HG03432 (cell line): ENCODE data around the gene ABCD2.
"Not testable (repeated sequence)": the region's sequence is repeated elsewhere in the genome, so short reads cannot be mapped to it uniquely, and the experiment has no call there.

Experiments
- ATAC-seq: cut with Tn5 transposase; IDR thresholded peaks from one replicate; pipeline ENCODE4 v1.9.1; 2021; ENCODE audit warnings: mild to moderate bottlenecking, moderate library complexity; ENCODE audit not compliant: unreplicated experiment

ABCD2 gene

DNA sequence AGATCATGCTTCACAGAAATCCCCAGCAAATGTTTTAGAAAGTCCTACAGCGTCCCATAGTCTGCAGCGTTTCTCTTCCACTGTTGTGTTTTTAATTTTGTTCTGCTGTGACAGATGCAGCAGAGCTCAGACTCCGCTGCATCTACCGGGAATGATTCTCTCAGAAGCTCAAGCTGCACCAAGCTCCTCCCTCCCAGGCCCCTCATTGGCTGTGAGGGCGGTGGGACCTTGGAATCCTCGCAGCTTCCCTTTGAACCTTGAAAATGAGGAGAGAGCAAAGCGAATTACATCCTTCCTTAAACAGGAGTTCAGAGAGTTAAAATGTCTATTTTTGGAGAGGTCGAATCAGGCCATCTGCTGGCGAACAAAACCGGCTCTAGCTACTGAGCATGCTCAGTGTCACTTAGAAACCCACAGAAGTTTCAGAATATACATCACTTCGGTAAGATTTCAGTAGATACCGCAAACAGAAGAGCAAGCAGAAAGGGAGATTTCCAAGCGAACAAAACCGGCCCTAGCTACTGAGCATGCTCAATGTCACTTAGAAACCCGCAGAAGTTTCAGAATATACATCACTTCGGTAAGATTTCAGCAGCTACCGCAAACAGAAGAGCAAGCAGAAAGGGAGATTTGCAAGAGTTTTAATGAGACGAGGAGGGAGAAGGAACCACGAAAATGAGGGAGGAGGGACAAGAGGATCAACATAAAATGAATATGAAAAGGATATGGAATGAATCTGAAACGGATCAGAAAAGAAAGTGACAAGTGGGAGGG is at the start of gene ABCD2:
TSS of gene ABCD2 (minus strand) at position 144 of the 774 bp plus-strand sequence. CDS start 188 bp downstream, outside the sequence.
- peak; percentile 83 for ATAC-seq

DNA sequence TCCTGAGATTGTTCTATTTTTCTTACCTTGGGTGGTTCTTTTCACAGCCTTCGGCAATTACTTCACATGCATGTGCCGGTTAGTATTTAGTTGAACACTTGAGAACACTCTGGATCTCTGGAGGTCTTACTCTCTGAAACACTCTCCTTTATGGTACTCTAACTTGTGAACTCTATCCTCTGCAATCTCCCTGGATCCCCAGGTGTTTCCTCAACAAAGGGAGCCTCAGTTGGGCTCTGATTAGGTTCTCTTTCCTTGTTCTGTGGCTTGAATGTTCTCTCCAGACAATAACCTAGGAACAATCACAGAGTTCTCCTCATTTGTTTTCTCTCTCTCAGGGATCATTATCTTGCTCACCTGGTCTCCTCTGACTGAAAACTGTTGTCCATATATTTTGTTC is 40.5 kb upstream of the ABCD2 start:
- no peak for ATAC-seq

DNA sequence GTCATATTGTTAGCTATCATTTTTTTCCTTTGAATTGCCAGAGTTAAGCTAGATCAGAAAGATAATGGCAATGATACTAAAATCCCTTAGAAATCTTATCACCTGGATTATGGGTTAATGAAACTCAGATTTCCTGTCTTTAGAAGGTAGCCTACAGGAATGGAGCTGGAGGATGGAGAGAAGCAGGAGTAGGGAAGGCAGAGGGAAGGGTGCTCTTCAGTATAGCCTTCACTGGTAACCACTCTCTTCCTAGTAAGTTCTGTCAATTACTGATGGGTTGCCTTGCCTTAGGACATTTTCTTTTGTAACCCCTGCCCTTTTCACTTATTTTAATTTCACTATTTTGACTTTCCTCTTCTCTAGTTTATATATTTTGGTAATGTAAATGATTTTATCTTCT is 27.8 kb upstream of the ABCD2 start:
- no peak for ATAC-seq

DNA sequence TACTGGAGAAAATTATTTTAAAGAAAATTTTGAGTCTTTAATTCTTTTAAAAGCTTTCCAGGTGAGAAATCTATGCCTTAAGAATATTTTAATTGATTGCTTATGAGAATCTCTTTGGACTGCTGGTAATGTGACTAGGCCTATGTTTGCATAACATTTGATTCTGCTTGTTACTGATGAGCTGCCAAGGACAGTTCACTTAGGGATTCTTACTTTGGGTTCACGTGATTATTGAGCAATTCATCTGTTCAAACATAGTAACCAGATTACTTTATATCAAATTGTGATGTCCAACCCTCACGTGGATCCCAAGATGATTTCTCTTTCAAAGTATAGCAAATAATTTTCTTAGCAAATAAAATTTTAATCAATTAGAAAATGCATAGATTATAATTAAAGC is 27.4 kb upstream of the ABCD2 start:
- ATAC-seq, result no peak

- ATAC-seq, result no peak
Measured at GRCh38 chr12:39643052-39643451, 23.4 kb upstream of the ABCD2 start.

GRCh38 chr12:39638840-39639239 is 19.2 kb upstream of the ABCD2 start:
- no peak for ATAC-seq

DNA sequence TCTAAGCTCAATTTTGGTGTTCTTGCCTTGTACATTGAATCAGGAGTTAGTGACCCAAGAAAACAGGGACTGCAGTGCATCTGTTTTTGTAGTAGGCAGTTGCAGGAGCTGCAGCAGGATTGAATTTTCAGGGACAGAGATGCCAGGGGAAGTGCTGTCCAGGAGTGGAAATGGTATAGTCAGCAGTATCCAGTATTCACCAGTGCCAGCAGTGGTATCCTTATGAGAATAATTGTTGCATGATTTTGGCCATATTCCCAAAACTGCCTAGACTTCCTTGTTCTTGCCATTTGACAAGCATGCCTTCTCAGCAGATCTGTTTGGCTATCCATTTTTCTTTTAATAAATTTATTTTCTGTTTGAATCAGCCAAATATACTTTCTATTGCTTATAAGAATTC is 18.6 kb upstream of the ABCD2 start:
- ATAC-seq, result no peak

DNA sequence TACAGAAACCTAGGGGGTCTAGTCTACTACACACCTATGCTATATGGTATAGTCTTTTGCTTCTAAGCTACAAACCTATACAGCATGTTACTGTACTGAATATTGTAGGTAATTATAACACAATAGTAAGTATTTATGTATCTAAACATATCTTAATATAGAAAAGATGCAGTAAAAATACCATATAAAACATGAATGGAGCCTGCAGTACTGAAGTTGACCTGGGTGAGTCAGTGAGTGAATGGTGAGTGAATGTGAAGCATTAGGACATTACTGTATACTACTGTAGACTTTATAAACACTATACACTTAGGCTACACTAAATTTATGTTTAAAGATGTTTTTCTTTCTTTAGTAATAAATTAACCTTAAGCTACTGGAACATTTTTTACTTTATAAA is 13.1 kb upstream of the ABCD2 start:
- ATAC-seq, result no peak

DNA sequence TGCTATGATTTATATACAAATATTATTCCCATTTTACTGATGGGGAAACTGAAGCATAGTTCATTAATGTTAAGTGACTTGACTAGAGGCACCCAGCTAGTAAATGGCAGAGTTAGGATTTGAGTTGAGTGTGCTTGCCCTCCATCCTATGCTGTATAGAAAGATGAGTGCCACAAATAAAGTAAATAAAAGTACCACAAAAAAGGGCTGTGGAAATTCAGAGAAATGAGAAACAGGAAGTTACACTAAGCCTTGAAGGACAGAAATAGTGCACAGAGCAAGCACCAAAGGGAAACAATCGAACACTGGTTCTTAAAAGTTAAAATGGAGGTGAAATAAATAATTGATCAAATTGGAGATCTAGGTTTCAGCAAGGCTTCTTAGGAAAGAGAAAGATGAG is 9.2 kb upstream of the ABCD2 start:
- no peak for ATAC-seq

DNA sequence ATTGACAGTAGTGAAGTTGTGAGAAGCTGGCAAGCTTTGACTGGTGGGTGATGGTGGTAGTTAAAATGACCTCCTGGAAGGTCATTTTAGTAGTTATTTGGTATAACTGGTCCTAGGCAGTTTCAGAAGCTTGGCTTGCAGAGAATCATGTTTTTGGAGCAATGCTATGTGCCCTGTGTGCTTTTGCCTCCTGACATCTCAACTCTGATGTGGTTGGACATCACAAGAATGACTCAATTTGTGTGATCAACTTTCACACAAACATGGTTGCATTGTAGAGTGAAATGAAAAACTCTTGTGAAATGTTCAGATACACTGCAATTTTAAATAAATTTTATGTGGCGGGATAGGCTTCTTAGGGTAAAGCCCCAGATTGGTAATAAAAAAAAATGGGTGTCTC is 8.3 kb upstream of the ABCD2 start:
- no peak for ATAC-seq

GRCh38 chr12:39626033-39626814 is 6.6 kb upstream of the ABCD2 start:
- ATAC-seq, result no peak

DNA sequence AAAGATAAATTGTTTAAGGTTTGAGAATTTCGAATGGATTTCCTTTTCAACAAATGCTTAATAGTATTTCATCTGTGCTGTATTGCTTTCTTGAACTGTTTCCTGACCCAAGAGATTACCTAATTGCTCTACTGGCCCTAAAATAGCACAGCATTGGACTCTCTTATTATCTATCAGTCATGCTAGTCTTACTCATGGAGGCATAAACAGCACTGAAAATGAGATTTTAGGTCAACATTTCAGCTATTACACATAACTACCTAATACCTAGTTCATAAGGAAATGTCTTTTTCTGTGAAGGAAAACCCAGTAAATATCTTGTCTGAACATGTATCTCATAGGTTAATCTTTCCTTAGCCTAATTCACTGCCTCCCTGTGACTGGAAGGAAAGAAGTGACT is 4.3 kb upstream of the ABCD2 start:
- no peak for ATAC-seq

DNA sequence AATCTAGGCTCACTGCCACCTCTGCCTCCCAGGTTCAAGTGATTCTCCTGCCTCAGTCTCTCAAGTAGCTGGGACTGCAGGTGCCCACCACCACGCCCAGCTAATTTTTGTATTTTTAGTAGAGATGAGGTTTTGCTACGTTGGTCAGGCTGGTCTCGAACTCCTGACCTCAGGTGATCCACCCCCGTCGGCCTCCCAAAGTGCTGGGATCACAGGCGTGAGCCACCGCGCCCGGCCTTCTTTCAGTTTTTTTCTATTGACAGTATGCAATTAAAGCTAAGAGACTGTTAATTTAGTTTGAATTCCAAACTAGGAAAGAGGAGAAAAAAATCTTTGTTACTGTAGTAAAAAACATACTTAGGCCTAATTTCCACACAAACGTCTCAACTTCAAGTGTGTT is 3.6 kb upstream of the ABCD2 start:
- not testable (repeated sequence) for ATAC-seq

- no peak for ATAC-seq
Measured at GRCh38 chr12:39622306-39622705, 2.7 kb upstream of the ABCD2 start.

DNA sequence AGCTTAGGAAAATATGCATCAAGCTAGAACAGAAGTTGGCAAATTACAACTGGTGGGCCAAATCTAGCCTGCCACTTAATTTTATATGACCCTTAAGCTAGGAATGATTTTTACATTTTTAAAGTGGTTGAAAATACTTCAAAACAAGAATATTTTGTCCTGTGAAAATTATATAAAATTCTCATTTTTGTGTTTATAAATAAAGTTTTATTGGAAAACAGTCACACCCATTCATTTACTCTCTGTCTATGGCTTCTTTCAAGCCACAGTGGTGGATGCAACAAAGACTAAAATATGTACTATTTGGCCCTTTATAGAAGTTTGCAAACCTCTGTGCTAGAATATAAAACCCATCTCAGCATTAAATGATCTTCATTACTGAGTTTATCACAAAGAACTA is 2.1 kb upstream of the ABCD2 start:
- ATAC-seq, result no peak

DNA sequence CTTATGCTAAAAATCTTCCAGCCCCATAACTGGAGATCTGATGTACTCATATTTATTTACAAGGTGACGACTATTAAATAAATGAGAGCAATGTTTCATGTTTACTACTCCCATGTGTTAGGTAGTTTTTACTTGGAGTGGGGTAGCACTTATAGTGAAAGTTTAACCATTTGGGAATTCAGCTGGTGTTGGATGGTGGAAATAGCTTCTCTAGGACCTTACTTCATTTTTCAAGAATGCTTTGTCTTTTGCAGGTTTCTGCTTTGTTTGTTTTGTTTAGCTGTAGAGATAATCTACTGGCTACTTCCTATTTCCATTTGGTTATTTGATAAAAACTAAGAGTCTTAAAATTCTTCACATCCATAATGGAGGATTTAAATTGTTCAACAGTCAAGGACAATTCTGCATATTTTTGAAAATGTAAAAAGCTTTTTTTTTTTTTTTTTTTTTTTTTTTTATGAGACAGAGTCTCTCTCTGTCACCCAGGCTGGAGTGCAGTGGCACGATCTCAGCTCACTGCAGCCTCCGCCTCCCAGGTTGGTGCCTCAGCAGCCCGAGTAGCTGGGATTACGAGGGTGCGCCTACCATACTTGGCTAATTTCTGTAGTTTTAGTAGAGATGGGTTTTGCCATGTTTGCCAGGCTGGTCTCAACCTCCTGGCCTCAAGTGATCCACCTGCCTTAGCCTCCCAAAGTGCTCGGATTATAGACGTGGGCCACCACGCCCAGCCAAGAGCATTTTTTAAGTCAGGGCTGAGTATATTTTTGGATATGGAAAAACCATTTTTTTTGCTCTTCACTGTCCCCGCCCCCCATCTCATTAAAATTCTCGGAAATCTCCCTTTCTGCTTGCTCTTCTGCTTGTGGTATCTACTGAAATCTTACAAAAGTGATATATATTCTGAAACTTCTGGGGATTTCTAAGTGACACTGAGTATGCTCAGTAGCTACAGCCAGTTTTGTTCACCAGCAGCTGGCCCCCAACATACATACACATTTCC is 1.4 kb upstream of the ABCD2 start:
- peak; percentile 39 for ATAC-seq

DNA sequence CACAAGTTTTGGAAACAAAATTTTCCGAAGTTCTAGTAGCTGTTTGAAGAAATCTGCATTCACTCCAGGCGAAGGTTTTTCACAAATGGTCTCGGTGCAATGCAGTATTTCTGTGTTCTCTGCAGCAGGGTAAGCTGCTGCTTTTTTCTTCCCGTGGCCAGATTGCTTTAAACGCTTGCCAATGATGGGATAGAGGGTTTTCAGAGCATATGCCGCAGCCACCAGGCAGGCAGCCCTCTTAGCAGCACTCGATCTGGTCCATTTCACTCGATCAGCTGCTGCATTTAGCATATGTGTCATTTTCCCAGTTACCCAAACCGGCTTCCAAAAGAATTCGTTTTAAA is 315 bp downstream of the ABCD2 start:
- peak; percentile 21 for ATAC-seq

DNA sequence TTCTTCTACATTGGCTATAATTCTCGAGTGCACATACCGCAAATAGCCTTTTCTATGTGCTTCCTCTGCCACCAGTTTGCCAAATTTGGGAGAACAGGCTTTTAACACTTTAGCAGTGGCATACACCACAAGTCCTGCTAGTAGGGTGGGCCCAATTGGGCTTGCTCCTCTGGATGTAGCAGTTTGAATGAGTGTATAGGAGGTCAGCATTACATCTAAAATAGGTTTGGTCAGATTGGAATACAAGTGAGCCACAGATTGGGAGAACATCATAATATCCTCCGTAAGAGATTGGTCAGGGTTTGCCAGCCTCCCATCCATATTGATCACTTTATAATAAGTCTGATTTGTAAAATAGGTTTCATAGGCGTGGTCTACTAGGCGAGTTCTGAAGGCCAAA is 902 bp downstream of the ABCD2 start:
- no peak for ATAC-seq

DNA sequence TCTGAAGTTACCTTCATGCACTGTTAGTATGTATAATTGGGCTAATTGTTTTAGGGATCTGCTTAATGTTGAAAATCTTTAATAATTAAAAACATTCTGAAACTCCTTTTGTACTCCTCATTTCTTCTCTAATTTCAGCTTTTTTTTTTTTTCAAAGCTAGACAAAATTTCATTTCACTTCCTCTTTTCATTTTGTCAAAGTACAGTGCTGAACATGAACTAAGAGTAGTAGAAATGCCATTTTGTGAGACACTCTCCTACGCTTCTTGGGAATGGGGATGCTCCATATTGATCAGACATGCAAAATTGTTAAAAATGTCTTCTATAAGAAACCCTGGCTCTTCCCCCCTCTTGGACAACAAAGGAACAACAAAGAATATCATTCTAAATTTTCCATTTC is 1.7 kb downstream of the ABCD2 start:
- no peak for ATAC-seq

GRCh38 chr12:39616666-39617065 is 2.9 kb downstream of the ABCD2 start:
- ATAC-seq, result no peak

- ATAC-seq, result no peak
Measured at GRCh38 chr12:39616251-39616650, 3.4 kb downstream of the ABCD2 start.
